SU-DHL-6 (cell line): ENCODE results near the gene SYNM.

Source experiments
- EZH2phosphoT487 ChIP-seq: fragments of 200-600 bp; sonication (generic), shearing (Covaris generic); conservative IDR thresholded peaks from 2 replicates; pipeline ENCODE4 v1.6.1; 2018; ENCODE audit warnings: mild to moderate bottlenecking, antibody characterized with exemption, low read length, moderate library complexity, mixed read lengths
- TF ChIP-seq, protein P1 (sequence below): fragments of 200-600 bp; sonication (generic); IDR thresholded peaks from one replicate; pipeline ENCODE4 v1.5.1; 2017; ENCODE audit warnings: antibody characterized with exemption, mild to moderate bottlenecking, low read length, moderate library complexity; ENCODE audit not compliant: insufficient read depth, poor library complexity, severe bottlenecking

DNA sequence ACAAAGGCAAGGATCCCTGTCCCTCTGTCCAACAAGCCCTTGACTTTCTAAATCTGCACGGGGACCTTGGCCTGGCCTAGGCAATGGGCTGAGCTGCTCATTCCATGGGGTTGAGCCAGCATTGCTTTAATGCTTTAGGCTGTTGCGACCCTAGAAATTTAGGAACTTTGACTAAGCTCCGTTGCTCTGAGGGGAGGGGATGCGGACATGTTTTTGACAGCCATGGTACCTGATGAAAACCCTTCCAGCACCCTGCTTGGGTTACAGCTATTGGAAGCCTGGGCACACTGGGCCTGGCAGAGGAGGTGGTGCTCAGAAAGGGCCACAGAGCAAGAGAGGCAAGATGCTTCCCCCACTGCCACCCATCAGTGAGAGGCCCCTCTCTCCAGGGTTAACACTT, 37.1 kb downstream of the SYNM start:
- TF ChIP-seq, protein P1, sequence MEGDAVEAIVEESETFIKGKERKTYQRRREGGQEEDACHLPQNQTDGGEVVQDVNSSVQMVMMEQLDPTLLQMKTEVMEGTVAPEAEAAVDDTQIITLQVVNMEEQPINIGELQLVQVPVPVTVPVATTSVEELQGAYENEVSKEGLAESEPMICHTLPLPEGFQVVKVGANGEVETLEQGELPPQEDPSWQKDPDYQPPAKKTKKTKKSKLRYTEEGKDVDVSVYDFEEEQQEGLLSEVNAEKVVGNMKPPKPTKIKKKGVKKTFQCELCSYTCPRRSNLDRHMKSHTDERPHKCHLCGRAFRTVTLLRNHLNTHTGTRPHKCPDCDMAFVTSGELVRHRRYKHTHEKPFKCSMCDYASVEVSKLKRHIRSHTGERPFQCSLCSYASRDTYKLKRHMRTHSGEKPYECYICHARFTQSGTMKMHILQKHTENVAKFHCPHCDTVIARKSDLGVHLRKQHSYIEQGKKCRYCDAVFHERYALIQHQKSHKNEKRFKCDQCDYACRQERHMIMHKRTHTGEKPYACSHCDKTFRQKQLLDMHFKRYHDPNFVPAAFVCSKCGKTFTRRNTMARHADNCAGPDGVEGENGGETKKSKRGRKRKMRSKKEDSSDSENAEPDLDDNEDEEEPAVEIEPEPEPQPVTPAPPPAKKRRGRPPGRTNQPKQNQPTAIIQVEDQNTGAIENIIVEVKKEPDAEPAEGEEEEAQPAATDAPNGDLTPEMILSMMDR: no peak
- TF ChIP-seq EZH2phosphoT487: no peak
